Measurements from ENCODE around the gene TET3.
"Not testable (repeated sequence)": the region's sequence is repeated elsewhere in the genome, so short reads cannot be mapped to it uniquely, and the experiment has no call there.

Gene TET3

GRCh38 chr2:73984203-73984921, at the start of gene TET3:
TET3 (plus strand) TSS chr2:73984910; CDS start chr2:73986404, 1,494 bp downstream.
- DNase-seq (ENCODE audit: low spot score), result peak; percentile 62

GRCh38 chr2:73935641-73936040, 49.1 kb upstream of the TET3 start:
- no peak for DNase-seq (ENCODE audit: low spot score)

GRCh38 chr2:73937103-73937885, 47.4 kb upstream of the TET3 start:
- no peak for DNase-seq (ENCODE audit: low spot score)

GRCh38 chr2:73937899-73938298, 46.8 kb upstream of the TET3 start:
- DNase-seq (ENCODE audit: low spot score), result no peak

GRCh38 chr2:73938718-73939352, 45.9 kb upstream of the TET3 start:
- peak; percentile 19 for DNase-seq (ENCODE audit: low spot score)

GRCh38 chr2:73939419-73939818, 45.3 kb upstream of the TET3 start:
- DNase-seq (ENCODE audit: low spot score), result no peak

GRCh38 chr2:73940066-73940465, 44.6 kb upstream of the TET3 start:
- DNase-seq (ENCODE audit: low spot score), result not testable (repeated sequence)

GRCh38 chr2:73942664-73943063, 42.0 kb upstream of the TET3 start:
- DNase-seq (ENCODE audit: low spot score), result no peak

GRCh38 chr2:73944714-73945113, 40.0 kb upstream of the TET3 start:
- DNase-seq (ENCODE audit: low spot score), result no peak

GRCh38 chr2:73946215-73946614, 38.5 kb upstream of the TET3 start:
- no peak for DNase-seq (ENCODE audit: low spot score)

- no peak for DNase-seq (ENCODE audit: low spot score)
Measured at GRCh38 chr2:73946666-73947065, 38.0 kb upstream of the TET3 start.

- no peak for DNase-seq (ENCODE audit: low spot score)
Measured at GRCh38 chr2:73947412-73948018, 37.2 kb upstream of the TET3 start.

- DNase-seq (ENCODE audit: low spot score), result no peak
Measured at GRCh38 chr2:73949802-73950201, 34.9 kb upstream of the TET3 start.

- DNase-seq (ENCODE audit: low spot score), result no peak
Measured at GRCh38 chr2:73952499-73953446, 31.9 kb upstream of the TET3 start.

GRCh38 chr2:73956218-73956865, 28.4 kb upstream of the TET3 start:
- no peak for DNase-seq (ENCODE audit: low spot score)

- no peak for DNase-seq (ENCODE audit: low spot score)
Measured at GRCh38 chr2:73961274-73961673, 23.4 kb upstream of the TET3 start.

GRCh38 chr2:73961823-73962615, 22.7 kb upstream of the TET3 start:
- DNase-seq (ENCODE audit: low spot score), result no peak

- DNase-seq (ENCODE audit: low spot score), result no peak
Measured at GRCh38 chr2:73962798-73963197, 21.9 kb upstream of the TET3 start.

GRCh38 chr2:73963385-73964120, 21.2 kb upstream of the TET3 start:
- DNase-seq (ENCODE audit: low spot score), result no peak
